A673 (cell line): ENCODE results near the gene RMI2.

Source experiments
- EZH2 ChIP-seq: fragments of 200-600 bp; sonication (generic); IDR thresholded peaks from 2 replicates; pipeline ENCODE4 v1.6.1; 2017; ENCODE audit warnings: borderline replicate concordance, low read depth, mild to moderate bottlenecking, mixed read lengths, antibody characterized with exemption, low read length; ENCODE audit not compliant: poor library complexity, severe bottlenecking
- TF ChIP-seq, protein P1 (sequence below): fragments of 300-800, 200-600 bp; sonication (generic); conservative IDR thresholded peaks from 2 replicates; pipeline ENCODE4 v1.5.1; 2017; ENCODE audit warnings: low read depth, mild to moderate bottlenecking, antibody characterized with exemption, low read length, moderate library complexity, mixed read lengths

DNA sequence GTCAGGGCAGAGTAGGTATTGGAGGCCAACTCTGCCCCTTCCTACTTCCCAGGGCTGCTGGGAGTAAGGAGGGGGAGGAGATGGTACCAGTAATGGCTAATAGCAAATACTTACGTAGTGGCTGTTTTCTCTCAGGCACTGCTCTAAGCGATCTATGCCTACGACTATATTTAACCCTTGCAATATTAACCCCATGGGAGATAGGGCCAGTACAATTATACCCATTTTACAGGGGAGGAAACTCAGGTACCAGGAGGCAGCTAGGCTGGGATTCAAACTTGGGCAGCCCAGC lies 50.6 kb downstream of the RMI2 start:
- TF ChIP-seq, protein P1, sequence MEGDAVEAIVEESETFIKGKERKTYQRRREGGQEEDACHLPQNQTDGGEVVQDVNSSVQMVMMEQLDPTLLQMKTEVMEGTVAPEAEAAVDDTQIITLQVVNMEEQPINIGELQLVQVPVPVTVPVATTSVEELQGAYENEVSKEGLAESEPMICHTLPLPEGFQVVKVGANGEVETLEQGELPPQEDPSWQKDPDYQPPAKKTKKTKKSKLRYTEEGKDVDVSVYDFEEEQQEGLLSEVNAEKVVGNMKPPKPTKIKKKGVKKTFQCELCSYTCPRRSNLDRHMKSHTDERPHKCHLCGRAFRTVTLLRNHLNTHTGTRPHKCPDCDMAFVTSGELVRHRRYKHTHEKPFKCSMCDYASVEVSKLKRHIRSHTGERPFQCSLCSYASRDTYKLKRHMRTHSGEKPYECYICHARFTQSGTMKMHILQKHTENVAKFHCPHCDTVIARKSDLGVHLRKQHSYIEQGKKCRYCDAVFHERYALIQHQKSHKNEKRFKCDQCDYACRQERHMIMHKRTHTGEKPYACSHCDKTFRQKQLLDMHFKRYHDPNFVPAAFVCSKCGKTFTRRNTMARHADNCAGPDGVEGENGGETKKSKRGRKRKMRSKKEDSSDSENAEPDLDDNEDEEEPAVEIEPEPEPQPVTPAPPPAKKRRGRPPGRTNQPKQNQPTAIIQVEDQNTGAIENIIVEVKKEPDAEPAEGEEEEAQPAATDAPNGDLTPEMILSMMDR = no peak
- TF ChIP-seq EZH2 = no peak
